PC-9 (cell line): ENCODE data around the gene BBIP1. TPM values are rescaled to one million over a fixed set of nuclear protein-coding genes. Genes with fewer than 3 reads are reported as not detected.

Experiments
- BruUV-seq: library from RNA; stranded (reverse); fragments of 400-500 nt; replicated peaks from 2 replicates; lab custom pipeline; 2021; lab: Mats Ljungman, UMichigan
- CTCF ChIA-PET: fragments of 300-600 bp; sonication (Branson Sonifier 250); formaldehyde crosslinking; loops from one replicate; lab custom pipeline; 2022; ENCODE audit warnings: antibody characterized with exemption; lab: Charles Lee
- POLR2A ChIA-PET: fragments of 300-600 bp; sonication (Branson Sonifier 250); formaldehyde crosslinking; loops from one replicate; lab custom pipeline; 2022; ENCODE audit warnings: antibody characterized with exemption; ENCODE audit not compliant: unreplicated experiment; lab: Charles Lee
- DNase-seq, 2 experiments: peaks; one replicate each; pipeline versions ENCODE4 v3.0.0 to v3.0.0-alpha.2; 2015 to 2022; ENCODE audit warnings: mixed read lengths in 1 of 2
- H2AFZ ChIP-seq: fragments of 200-600 bp; sonication (generic); 2 replicates; pipeline ENCODE4 v1.8.1; 2017; ENCODE audit warnings: antibody characterized with exemption
- H3F3A ChIP-seq: fragments of 200-600 bp; sonication (generic); 2 replicates; pipeline ENCODE4 v1.8.1; 2017; ENCODE audit warnings: antibody characterized with exemption, mild to moderate bottlenecking, low read depth; ENCODE audit not compliant: insufficient read depth
- H3K27ac ChIP-seq: fragments of 200-600 bp; sonication (generic); 2 replicates; pipeline ENCODE4 v1.6.1; 2016; ENCODE audit warnings: mixed run types
- H3K27me3 ChIP-seq: fragments of 200-600 bp; sonication (generic); 2 replicates; pipeline ENCODE4 v1.6.1; 2016; ENCODE audit warnings: low read depth, mixed run types; ENCODE audit not compliant: insufficient read depth
- H3K36me3 ChIP-seq: fragments of 200-600 bp; sonication (generic); 2 replicates; pipeline ENCODE4 v1.6.1; 2016; ENCODE audit warnings: low read depth, mixed run types
- H3K4me1 ChIP-seq: fragments of 200-600 bp; sonication (generic); replicated peaks from 2 replicates; pipeline ENCODE4 v1.6.1; 2016; ENCODE audit warnings: mixed run types; ENCODE audit not compliant: insufficient read depth
- H3K4me2 ChIP-seq: fragments of 200-600 bp; sonication (generic); 2 replicates; pipeline ENCODE4 v1.6.1; 2017; ENCODE audit warnings: mixed run types
- H3K4me3 ChIP-seq: fragments of 200-600 bp; sonication (generic); 2 replicates; pipeline ENCODE4 v1.6.1; 2016; ENCODE audit warnings: mixed run types
- H3K79me2 ChIP-seq: fragments of 200-600 bp; sonication (generic); 2 replicates; pipeline ENCODE4 v1.6.1; 2017; ENCODE audit warnings: low read depth, mixed run types
- H3K9me2 ChIP-seq: fragments of 200-600 bp; sonication (generic); 2 replicates; pipeline ENCODE4 v1.8.1; 2017; ENCODE audit warnings: mild to moderate bottlenecking; ENCODE audit not compliant: insufficient read depth
- H3K9me3 ChIP-seq: fragments of 200-600 bp; sonication (generic); 2 replicates; pipeline ENCODE4 v1.8.1; 2016; ENCODE audit warnings: low read depth; ENCODE audit not compliant: insufficient read depth
- H4K20me1 ChIP-seq: fragments of 200-600 bp; sonication (generic); 2 replicates; pipeline ENCODE4 v1.8.1; 2017; ENCODE audit not compliant: insufficient read depth
- CTCF ChIP-seq: fragments of 200-600 bp; sonication (generic); conservative IDR thresholded peaks from 2 replicates; pipeline ENCODE4 v1.6.1; 2017; ENCODE audit warnings: mixed run types, antibody characterized with exemption, mild to moderate bottlenecking, moderate library complexity
- EZH2 ChIP-seq: fragments of 200-600 bp; sonication (generic); IDR thresholded peaks from 2 replicates; pipeline ENCODE4 v1.8.0; 2017; ENCODE audit warnings: antibody characterized with exemption, low read depth
- intact Hi-C: fragments of 100-400 bp; cut with micrococcal nuclease; formaldehyde crosslinking; loops from one replicate; pipeline ENCODE4 v1.10.0; 2022; ENCODE audit not compliant: unreplicated experiment
- total RNA-seq: library from RNA; stranded (reverse); gene quantifications from 2 replicates; pipeline ENCODE4 v1.2.3, GENCODE V29; 2021

Gene BBIP1
- total RNA-seq, 1 experiment from 2014 or later: 14.9 TPM

GRCh38 chr10:110919971-110920881, 1.2 kb upstream of the BBIP1 start:
- intact Hi-C loops: no loop called here
- H3K27ac ChIP-seq: peak overlapping the region; percentile 36; the same call in 1 of the 2 replicates
- TSS peak; percentile 62 for BruUV-seq
- DNase-seq: peak in 1 of 2 experiments; percentile 19
- no peak for TF ChIP-seq EZH2
- no peak for TF ChIP-seq CTCF
- H3F3A ChIP-seq: 0 out of 2 replicates have a peak, but pooled peaks cover 4% of the 10 kb centered on the region
- H4K20me1 ChIP-seq: no peaks in the 10 kb centered on the region
- H3K4me1 ChIP-seq: peaks cover 24% of the 10 kb centered on the region
- ChIA-PET CTCF (no interaction called here), POLR2A (no interaction called here)
- H3K79me2 ChIP-seq: peaks cover 46% of the 10 kb centered on the region
- H2AFZ ChIP-seq: peak overlapping the region; percentile 70
- H3K9me2 ChIP-seq: no peaks in the 10 kb centered on the region
- no peaks in the 10 kb centered on the region for H3K9me3 ChIP-seq
- H3K36me3 ChIP-seq: no peaks in the 10 kb centered on the region
- H3K4me3 ChIP-seq: peak overlapping the region; percentile 91
- peak overlapping the region; percentile 86 for H3K4me2 ChIP-seq
- no peaks in the 10 kb centered on the region for H3K27me3 ChIP-seq

GRCh38 chr10:110919349-110919931, 460 bp upstream of the BBIP1 start, which contains the start of gene SHOC2:
SHOC2 (plus strand) TSS chr10:110919604; CDS start chr10:110964359, 44,755 bp downstream.
- ChIA-PET POLR2A (interaction anchor here (0.5 to 0.6 kb wide), 5 partner anchors 40 to 347 kb away, joined by 3 to 14 read pairs (median 6); no protein-coding TSS in a partner anchor), CTCF (interaction anchor here (0.6 to 1.8 kb wide), 4 partner anchors 9 to 685 kb away, joined by 3 to 5 read pairs (median 4); no protein-coding TSS in a partner anchor)
- intact Hi-C loops: no loop called here
- peaks cover 41% of the 10 kb centered on the region for H3K79me2 ChIP-seq
- peaks cover 24% of the 10 kb centered on the region for H3K4me1 ChIP-seq
- H3K9me2 ChIP-seq: no peaks in the 10 kb centered on the region
- peak within 1 kb of the TSS; percentile 83 for H3K27ac ChIP-seq
- TF ChIP-seq CTCF (no peak), EZH2 (no peak)
- no TSS peak for BruUV-seq
- H3K4me3 ChIP-seq: peak within 1 kb of the TSS; percentile 92
- H3K9me3 ChIP-seq: no peaks in the 10 kb centered on the region
- H3K36me3 ChIP-seq: no peaks in the 10 kb centered on the region
- peak; percentile 46 to 95 for DNase-seq
- no peaks in the 10 kb centered on the region for H3K27me3 ChIP-seq
- H2AFZ ChIP-seq: peak within 1 kb of the TSS; percentile 98
- H3F3A ChIP-seq: 0 out of 2 replicates have a peak, but pooled peaks cover 4% of the 10 kb centered on the region
- H3K4me2 ChIP-seq: peak within 1 kb of the TSS; percentile 86
- no peaks in the 10 kb centered on the region for H4K20me1 ChIP-seq

- POLR2A ChIA-PET: interaction anchor here (0.5 to 0.9 kb wide), 11 partner anchors 18 to 818 kb away, joined by 3 to 10 read pairs (median 4); no protein-coding TSS in a partner anchor
- Histone ChIP-seq H3K9me2 (no peaks in the 10 kb centered on the region), H3K27me3 (no peaks in the 10 kb centered on the region), H3K79me2 (peaks cover 30% of the 10 kb centered on the region), H2AFZ (peak overlapping the region; percentile 98), H3K9me3 (no peaks in the 10 kb centered on the region), H3K4me2 (peak overlapping the region; percentile 77), H4K20me1 (no peaks in the 10 kb centered on the region), H3K27ac (peak overlapping the region; percentile 83; the same call in 1 of the 2 replicates), H3K36me3 (no peaks in the 10 kb centered on the region), H3F3A (0 out of 2 replicates have a peak, but pooled peaks cover 4% of the 10 kb centered on the region), H3K4me3 (peak overlapping the region; percentile 92; the same call in 1 of the 2 replicates), H3K4me1 (peaks cover 24% of the 10 kb centered on the region)
- intact Hi-C loops: no loop called here
- CTCF ChIA-PET: interaction anchor here (1.8 kb wide), 1 partner anchor 308 kb away, joined by 5 read pairs; no protein-coding TSS in a partner anchor
- peak; percentile 84 to 93 for DNase-seq
- BruUV-seq: no TSS peak
- TF ChIP-seq EZH2 (no peak), CTCF (no peak; the same call in 1 of the 2 replicates)
Observed at GRCh38 chr10:110918269-110918642, 724 bp downstream of the BBIP1 start.
